ENCODE results near the gene GPR153.

Gene GPR153

DNA sequence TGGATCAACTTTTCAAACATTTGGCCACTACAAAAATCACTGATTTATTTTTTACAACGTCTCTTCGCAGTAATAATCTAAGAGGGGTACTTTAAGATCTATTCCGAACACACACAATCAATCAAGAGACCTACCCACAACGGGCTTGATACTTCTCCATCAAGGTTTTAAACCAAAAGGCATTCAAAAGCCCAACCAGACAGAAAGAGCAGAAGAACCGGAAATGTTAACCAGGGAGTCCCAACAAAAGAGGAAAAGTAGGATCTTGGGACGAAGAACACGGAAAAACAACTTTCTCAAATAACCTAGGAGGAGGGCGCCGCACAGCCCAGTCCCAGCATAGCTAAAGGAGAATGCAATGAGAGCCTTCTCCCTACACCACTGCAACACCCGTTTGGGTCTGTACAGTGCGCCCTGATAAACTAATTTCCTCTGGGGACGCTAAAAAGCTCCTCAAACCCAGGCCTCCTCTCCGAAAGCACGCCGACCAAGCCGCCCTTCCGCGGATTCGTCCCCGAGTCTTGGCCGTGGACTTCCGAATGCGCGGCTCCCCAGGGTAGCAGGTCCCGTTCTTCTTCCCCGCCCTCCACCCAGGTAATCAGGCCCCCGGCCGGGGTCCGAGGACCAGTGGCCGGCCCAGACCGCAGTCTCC lies 62.1 kb downstream of the GPR153 start:
- no peak for FAIRE-seq

GRCh38 chr1:6197746-6198427 lies 63.0 kb downstream of the GPR153 start:
- FAIRE-seq: no peak
